Stimulated activated CD8-positive, alpha-beta memory T cell treated with anti-CD3 and anti-CD28 coated beads, Interleukin-2, amount 100 ng/mL, for 1 hour (primary cell): ENCODE data around the gene SMAP1.

Source experiments
- DNase-seq, 2 donors: peaks; one replicate each; pipeline ENCODE4 v3.0.0-alpha.2; 2020; ENCODE audit warnings: low read depth in 2 of 2

Gene SMAP1

GRCh38 chr6:70894001-70894400, 226.3 kb downstream of the SMAP1 start:
- DNase-seq, result no peak

- DNase-seq, result no peak
Observed at GRCh38 chr6:70900047-70900446, 232.4 kb downstream of the SMAP1 start.

- DNase-seq, result no peak
Observed at GRCh38 chr6:70901324-70901723, 233.6 kb downstream of the SMAP1 start.

GRCh38 chr6:70903665-70904452, 236.2 kb downstream of the SMAP1 start:
- DNase-seq, result no peak

GRCh38 chr6:70905742-70906141, 238.1 kb downstream of the SMAP1 start:
- no peak for DNase-seq
